HepG2 (cell line): ENCODE measurements around the gene PCNA. TPM values are rescaled to one million over a fixed set of nuclear protein-coding genes. Genes with fewer than 3 reads are reported as not detected.

Experiments
- AHDC1 ChIP-seq: sonication (generic); formaldehyde crosslinking; IDR thresholded peaks from 2 replicates; pipeline ENCODE4 v1.5.1; 2020; ENCODE audit warnings: mild to moderate bottlenecking, missing genetic modification reagents, borderline replicate concordance
- JUN ChIP-seq: sonication (generic); formaldehyde crosslinking; IDR thresholded peaks from 2 replicates; pipeline ENCODE4 v1.4.0; 2020; ENCODE audit warnings: mild to moderate bottlenecking, missing genetic modification reagents
- KDM4B ChIP-seq: sonication (generic); formaldehyde crosslinking; IDR thresholded peaks from 2 replicates; pipeline ENCODE4 v1.4.0; 2020; ENCODE audit warnings: missing genetic modification reagents
- MAX ChIP-seq: IDR thresholded peaks from 2 replicates; pipeline ENCODE4 v1.6.1; 2012; ENCODE audit warnings: inconsistent platforms
- NFYC ChIP-seq: IDR thresholded peaks from 2 replicates; pipeline ENCODE4 v1.6.1; 2016; ENCODE audit warnings: missing genetic modification reagents, missing compliant biosample characterization
- REPIN1 ChIP-seq: sonication (generic); formaldehyde crosslinking; IDR thresholded peaks from 2 replicates; pipeline ENCODE4 v1.8.0; 2022; ENCODE audit warnings: missing genetic modification reagents, low read depth, mild to moderate bottlenecking, borderline replicate concordance
- RXRA ChIP-seq: sonication (generic); formaldehyde crosslinking; IDR thresholded peaks from 2 replicates; pipeline ENCODE4 v1.5.1; 2020; ENCODE audit warnings: missing genetic modification reagents
- TOE1 ChIP-seq: sonication (generic); formaldehyde crosslinking; IDR thresholded peaks from 2 replicates; pipeline ENCODE4 v1.4.0; 2020; ENCODE audit warnings: mild to moderate bottlenecking, missing genetic modification reagents
- USF2 ChIP-seq, 2 experiments: sonication (generic) in 1 of 2; formaldehyde crosslinking in 1 of 2; IDR thresholded peaks; 2 replicates each; pipeline versions ENCODE4 v1.5.1 to v1.6.1; 2011 to 2020; ENCODE audit warnings: borderline replicate concordance in 1 of 2, low read depth in 1 of 2, low read length in 1 of 2, mild to moderate bottlenecking in 1 of 2, missing genetic modification reagents in 1 of 2, moderate library complexity in 1 of 2
- ZNF160 ChIP-seq: sonication (generic); formaldehyde crosslinking; IDR thresholded peaks from 2 replicates; pipeline ENCODE4 v1.8.0; 2022; ENCODE audit warnings: mild to moderate bottlenecking, inconsistent platforms, missing genetic modification reagents
- ZNF446 ChIP-seq: sonication (generic); formaldehyde crosslinking; IDR thresholded peaks from 2 replicates; pipeline ENCODE4 v1.5.0; 2020; ENCODE audit warnings: mild to moderate bottlenecking, missing genetic modification reagents
- ZNF530 ChIP-seq: sonication (generic); formaldehyde crosslinking; IDR thresholded peaks from 2 replicates; pipeline ENCODE4 v1.5.0; 2020; ENCODE audit warnings: low read depth, mild to moderate bottlenecking, missing genetic modification reagents
- ZNF614 ChIP-seq: IDR thresholded peaks from 2 replicates; pipeline ENCODE4 v1.6.1; 2018; ENCODE audit warnings: missing biosample characterization, missing genetic modification reagents, inconsistent platforms, borderline replicate concordance
- ZNF646 ChIP-seq: sonication (generic); formaldehyde crosslinking; IDR thresholded peaks from 2 replicates; pipeline ENCODE4 v1.9.0; 2021; ENCODE audit warnings: mild to moderate bottlenecking, missing genetic modification reagents
- ZNF777 ChIP-seq: sonication (generic); formaldehyde crosslinking; IDR thresholded peaks from 2 replicates; pipeline ENCODE4 v1.4.0; 2020; ENCODE audit warnings: missing genetic modification reagents
- polyA plus RNA-seq, 8 experiments: library from polyadenylated mRNA; depleted of rRNA in 3 of 8; stranded (reverse) in 7 of 8; unstranded in 1 of 8; fragments of >200 nt; fragmentation: Illumina TruSeq in 4 of 8; extraction: Trizol in 4 of 8; gene quantifications; 2 replicates each; pipeline versions ENCODE4 v1.2.1 to v1.2.3, GENCODE V29; 2011 to 2016; ENCODE audit warnings: low read depth in 4 of 8, missing spikeins in 1 of 8, mixed read lengths in 1 of 8; ENCODE audit not compliant: insufficient read depth in 1 of 8
- total RNA-seq, 5 experiments: library from RNA; depleted of rRNA; stranded (reverse); fragments of >200 nt; fragmentation: Illumina TruSeq; extraction: Trizol; gene quantifications; 2 replicates each; pipeline ENCODE4 v1.2.3, GENCODE V29; 2016; ENCODE audit warnings: low read depth in 1 of 5

The PCNA gene
- total and polyA plus RNA-seq, 2 of the 13 experiments (the other 11 are each of a cell fraction or from before 2014, with no cell fraction given) = 229 to 655 TPM

- no peak for TF ChIP-seq AHDC1 (CRISPR knock-in tag)
- no peak for TF ChIP-seq ZNF530 (CRISPR knock-in tag)
- TF ChIP-seq KDM4B = no peak
- no peak for TF ChIP-seq ZNF646 (CRISPR knock-in tag)
- TF ChIP-seq RXRA = peak; percentile 61; the same call in 1 of the 2 replicates
- peak; percentile 36; the same call in 1 of the 2 replicates for TF ChIP-seq MAX
- no peak for TF ChIP-seq ZNF446 (CRISPR knock-in tag)
- no peak for TF ChIP-seq REPIN1 (CRISPR knock-in tag)
- no peak for TF ChIP-seq ZNF160 (CRISPR knock-in tag)
- TF ChIP-seq TOE1 (CRISPR knock-in tag) = no peak
- no peak for TF ChIP-seq ZNF614
- TF ChIP-seq JUN (CRISPR knock-in tag) = no peak
- TF ChIP-seq NFYC = no peak
- TF ChIP-seq ZNF777 (CRISPR knock-in tag) = no peak
- TF ChIP-seq USF2 (IDR thresholded peaks at IDR 0.05; ENCODE audit: low read depth, low read length) = peak; percentile 61
- no peak for TF ChIP-seq USF2 (CRISPR knock-in tag; IDR thresholded peaks at IDR 0.05; ENCODE audit: borderline replicate concordance)
Measured at GRCh38 chr20:5065879-5066383, 53.8 kb downstream of the PCNA start (continued).
